PC-3 (cell line): Measurements from ENCODE around the gene GATD1. TPM values are rescaled to one million over a fixed set of nuclear protein-coding genes. Genes with fewer than 3 reads are reported as not detected.

Source experiments
- ATAC-seq: fragments of 200-7000 bp; cut with Tn5 transposase; 2 replicates; pipeline ENCODE4 v1.9.1; 2020; ENCODE audit warnings: mild to moderate bottlenecking, moderate library complexity
- BruUV-seq: library from RNA; stranded (reverse); fragments of 400-500 nt; replicated peaks from 2 replicates; lab custom pipeline; 2021; lab: Mats Ljungman, UMichigan
- CTCF ChIA-PET: fragments of 300-600 bp; sonication (Branson Sonifier 250); formaldehyde crosslinking; loops from one replicate; lab custom pipeline; 2022; ENCODE audit warnings: antibody characterized with exemption; lab: Charles Lee
- POLR2A ChIA-PET: fragments of 300-600 bp; sonication (Branson Sonifier 250); formaldehyde crosslinking; loops from one replicate; lab custom pipeline; 2022; ENCODE audit warnings: antibody characterized with exemption; ENCODE audit not compliant: unreplicated experiment; lab: Charles Lee
- DNase-seq: peaks from one replicate; pipeline ENCODE4 v3.0.0-alpha.2; 2015
- H2AFZ ChIP-seq: fragments of 300-600 bp; sonication (generic); 2 replicates; pipeline ENCODE4 v1.6.0; 2016; ENCODE audit warnings: antibody characterized with exemption, low read length
- H3F3A ChIP-seq: fragments of 300-600 bp; sonication (generic); one replicate; pipeline ENCODE4 v1.6.0; 2017; ENCODE audit warnings: antibody characterized with exemption, low read length, control low read depth, mild to moderate bottlenecking; ENCODE audit not compliant: unreplicated experiment
- H3K27ac ChIP-seq: fragments of 300-600 bp; sonication (generic); 2 replicates; pipeline ENCODE4 v1.5.1; 2016; ENCODE audit warnings: mild to moderate bottlenecking, low read length
- H3K27me3 ChIP-seq: fragments of 300-600 bp; sonication (generic); 2 replicates; pipeline ENCODE4 v1.6.1; 2016; ENCODE audit warnings: low read length, mixed read lengths
- H3K36me3 ChIP-seq: fragments of 300-600 bp; sonication (generic); 2 replicates; pipeline ENCODE4 v1.6.1; 2016; ENCODE audit warnings: low read depth, mixed run types, low read length, mixed read lengths
- H3K4me1 ChIP-seq: fragments of 300-600 bp; sonication (generic); 2 replicates; pipeline ENCODE4 v1.5.1; 2016; ENCODE audit warnings: low read length; ENCODE audit not compliant: insufficient read depth
- H3K4me2 ChIP-seq: fragments of 300-600 bp; sonication (generic); 2 replicates; pipeline ENCODE4 v1.6.0; 2016; ENCODE audit warnings: low read length
- H3K4me3 ChIP-seq: fragments of 300-600 bp; sonication (generic); 2 replicates; pipeline ENCODE4 v1.5.1; 2016; ENCODE audit warnings: mild to moderate bottlenecking, low read length, mixed read lengths
- H3K79me2 ChIP-seq: fragments of 300-600 bp; sonication (generic); 2 replicates; pipeline ENCODE4 v1.6.1; 2017; ENCODE audit warnings: low read length, mixed read lengths
- H3K9ac ChIP-seq: fragments of 300-600 bp; sonication (generic); 2 replicates; pipeline ENCODE4 v1.6.0; 2016; ENCODE audit warnings: mild to moderate bottlenecking, low read length
- H3K9me2 ChIP-seq: fragments of 300-600 bp; sonication (generic); replicated peaks from 2 replicates; pipeline ENCODE4 v1.6.1; 2016; ENCODE audit warnings: mixed run types, low read length, mixed read lengths
- H3K9me3 ChIP-seq: fragments of 300-600 bp; sonication (generic); 2 replicates; pipeline ENCODE4 v1.6.1; 2016; ENCODE audit warnings: low read length, mixed read lengths
- H4K20me1 ChIP-seq: fragments of 300-600 bp; sonication (generic); 2 replicates; pipeline ENCODE4 v1.6.1; 2016; ENCODE audit warnings: low read length, mixed read lengths
- EZH2 ChIP-seq: fragments of 300-600 bp; sonication (generic); IDR thresholded peaks from one replicate; pipeline ENCODE4 v1.6.1; 2017; ENCODE audit warnings: antibody characterized with exemption, mild to moderate bottlenecking, low read length; ENCODE audit not compliant: unreplicated experiment
- EZH2phosphoT487 ChIP-seq: fragments of 300-600 bp; sonication (generic); IDR thresholded peaks from 2 replicates; pipeline ENCODE4 v1.6.1; 2018; ENCODE audit warnings: mild to moderate bottlenecking, antibody characterized with exemption, low read length, borderline replicate concordance
- intact Hi-C: fragments of 100-400 bp; cut with micrococcal nuclease; formaldehyde crosslinking; loops from 2 replicates; pipeline ENCODE4 v1.9.0; 2023
- total RNA-seq: library from RNA; depleted of rRNA; stranded (reverse); fragments of >200 nt; gene quantifications from 2 replicates; pipeline ENCODE4 v1.2.3, GENCODE V29; 2014
- TF ChIP-seq, protein P1 (sequence below): fragments of 300-600 bp; sonication (generic); conservative IDR thresholded peaks from 2 replicates; pipeline ENCODE4 v1.5.1; 2017; ENCODE audit warnings: antibody characterized with exemption, low read depth, mild to moderate bottlenecking, low read length

The GATD1 gene
- total RNA-seq, 1 experiment from 2014 or later, result 39.7 TPM

DNA sequence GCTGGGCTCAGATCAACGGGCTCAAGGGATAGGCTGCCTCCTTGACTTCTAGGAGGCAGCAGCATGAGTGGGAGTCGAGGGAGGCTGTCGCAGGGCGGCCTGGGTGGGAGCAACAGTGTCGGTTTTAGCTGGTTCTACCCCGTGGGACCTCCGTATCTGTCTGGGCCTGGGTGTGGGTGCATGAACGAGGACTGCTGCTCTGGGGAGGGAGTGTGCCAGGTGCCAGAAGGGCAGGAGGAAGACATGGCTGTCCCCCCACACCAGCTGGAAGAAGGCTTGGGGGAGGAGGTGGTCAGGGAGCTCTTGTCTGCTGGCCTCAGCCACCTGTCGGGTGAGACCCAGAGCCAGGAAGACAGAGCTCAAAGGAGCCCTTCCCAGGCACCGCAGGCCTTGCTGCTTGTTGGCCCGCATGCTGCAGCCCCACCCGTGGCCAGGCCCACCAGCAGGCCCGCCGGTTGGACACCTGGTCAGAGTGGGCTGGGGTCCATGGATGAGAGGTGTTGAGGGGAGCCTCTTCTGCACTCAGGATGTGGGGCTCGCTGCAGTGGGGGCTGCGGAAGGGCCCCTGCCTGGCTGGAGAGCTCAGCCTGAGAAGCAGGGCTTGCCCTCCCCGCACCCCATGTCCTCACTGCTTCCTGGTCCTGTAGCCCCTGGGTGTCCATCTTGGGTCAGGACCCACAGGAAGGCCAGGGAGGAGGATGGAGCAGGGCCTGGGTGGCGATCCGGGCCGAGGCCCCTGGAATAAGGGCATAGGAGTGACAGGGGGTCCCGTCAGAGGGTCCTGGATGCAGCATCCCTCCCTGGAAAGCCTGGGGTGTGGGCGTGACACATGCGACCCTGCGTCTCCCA is 9.2 kb upstream of the GATD1 start:
- intact Hi-C loops, result no loop called here
- H3K9ac ChIP-seq, result no peak overlapping the region
- ChIA-PET POLR2A (no interaction called here), CTCF (no interaction called here)
- no peaks in the 10 kb centered on the region for H3K79me2 ChIP-seq
- no peak overlapping the region for H3K27ac ChIP-seq
- H3K9me2 ChIP-seq, result no peaks in the 10 kb centered on the region
- no peaks in the 10 kb centered on the region for H3F3A ChIP-seq
- no peak for ATAC-seq
- no peak overlapping the region for H2AFZ ChIP-seq
- H3K4me1 ChIP-seq, result no peaks in the 10 kb centered on the region
- BruUV-seq, result no TSS peak
- no peaks in the 10 kb centered on the region for H3K9me3 ChIP-seq
- H3K4me2 ChIP-seq, result no peak overlapping the region
- H3K4me3 ChIP-seq, result no peak overlapping the region
- H3K27me3 ChIP-seq, result no peaks in the 10 kb centered on the region
- no peaks in the 10 kb centered on the region for H3K36me3 ChIP-seq
- DNase-seq, result no peak
- TF ChIP-seq EZH2phosphoT487 (no peak), EZH2 (no peak)
- TF ChIP-seq, protein P1, sequence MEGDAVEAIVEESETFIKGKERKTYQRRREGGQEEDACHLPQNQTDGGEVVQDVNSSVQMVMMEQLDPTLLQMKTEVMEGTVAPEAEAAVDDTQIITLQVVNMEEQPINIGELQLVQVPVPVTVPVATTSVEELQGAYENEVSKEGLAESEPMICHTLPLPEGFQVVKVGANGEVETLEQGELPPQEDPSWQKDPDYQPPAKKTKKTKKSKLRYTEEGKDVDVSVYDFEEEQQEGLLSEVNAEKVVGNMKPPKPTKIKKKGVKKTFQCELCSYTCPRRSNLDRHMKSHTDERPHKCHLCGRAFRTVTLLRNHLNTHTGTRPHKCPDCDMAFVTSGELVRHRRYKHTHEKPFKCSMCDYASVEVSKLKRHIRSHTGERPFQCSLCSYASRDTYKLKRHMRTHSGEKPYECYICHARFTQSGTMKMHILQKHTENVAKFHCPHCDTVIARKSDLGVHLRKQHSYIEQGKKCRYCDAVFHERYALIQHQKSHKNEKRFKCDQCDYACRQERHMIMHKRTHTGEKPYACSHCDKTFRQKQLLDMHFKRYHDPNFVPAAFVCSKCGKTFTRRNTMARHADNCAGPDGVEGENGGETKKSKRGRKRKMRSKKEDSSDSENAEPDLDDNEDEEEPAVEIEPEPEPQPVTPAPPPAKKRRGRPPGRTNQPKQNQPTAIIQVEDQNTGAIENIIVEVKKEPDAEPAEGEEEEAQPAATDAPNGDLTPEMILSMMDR, result no peak
- no peaks in the 10 kb centered on the region for H4K20me1 ChIP-seq

DNA sequence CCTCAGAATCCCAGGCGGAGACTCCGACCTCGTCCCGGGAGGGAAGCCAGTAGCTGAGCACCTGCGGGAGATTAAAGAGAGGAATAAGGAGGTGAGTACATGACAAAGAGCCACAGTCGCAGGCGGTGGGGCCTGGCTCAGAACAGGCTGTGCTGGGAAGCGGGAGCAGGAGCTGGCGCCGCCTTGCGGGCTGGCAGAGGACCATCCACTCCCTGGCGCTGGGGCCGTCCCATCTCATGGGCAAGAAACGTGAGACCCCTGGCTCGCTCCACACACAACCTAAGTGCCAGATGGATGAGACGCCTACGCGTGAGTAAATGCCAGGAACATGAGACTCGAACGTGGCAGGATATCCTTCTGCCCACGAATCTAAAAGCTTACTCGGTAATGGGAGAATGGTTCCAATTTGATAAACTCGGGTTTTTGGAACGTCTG is 6.3 kb upstream of the GATD1 start:
- Histone ChIP-seq H3K4me1 (no peaks in the 10 kb centered on the region), H3K9ac (no peak overlapping the region), H3K27ac (no peak overlapping the region), H3K36me3 (no peaks in the 10 kb centered on the region), H3K4me3 (no peak overlapping the region), H3F3A (no peaks in the 10 kb centered on the region), H3K79me2 (0 out of 2 replicates have a peak, but pooled peaks cover under 1% of the 10 kb centered on the region), H3K4me2 (peak overlapping the region; percentile 49), H3K9me3 (no peaks in the 10 kb centered on the region), H3K27me3 (no peaks in the 10 kb centered on the region), H3K9me2 (no peaks in the 10 kb centered on the region), H4K20me1 (no peaks in the 10 kb centered on the region), H2AFZ (no peak overlapping the region)
- BruUV-seq, result TSS peak; percentile 8
- CTCF ChIA-PET, result no interaction called here
- intact Hi-C loops, result no loop called here
- POLR2A ChIA-PET, result no interaction called here
- ATAC-seq (peak; percentile 96), DNase-seq (peak; percentile 80)
- TF ChIP-seq, protein P1, result peak; percentile 80
- TF ChIP-seq EZH2, result no peak
- no peak for TF ChIP-seq EZH2phosphoT487
